H1 (cell line): Measurements from ENCODE around the gene RNF43.

ENCODE experiments used
- CTBP2 ChIP-seq: IDR thresholded peaks from 2 replicates; pipeline ENCODE4 v1.7.0; 2011; ENCODE audit warnings: borderline replicate concordance, mild to moderate bottlenecking, moderate library complexity, mixed read lengths, low read length; ENCODE audit not compliant: insufficient read depth, insufficient read length
- JUND ChIP-seq: IDR thresholded peaks from 2 replicates; pipeline ENCODE4 v1.6.1; 2011; ENCODE audit warnings: mild to moderate bottlenecking, improper control_type of control experiment, low read length
- TF ChIP-seq, protein P1 (sequence below), 3 experiments: IDR thresholded peaks; 1 replicate in 2 of 3; 2 replicates in 1 of 3; pipeline versions ENCODE4 v1.5.1 to v1.6.1; 2011; ENCODE audit warnings: low read length in 3 of 3, mild to moderate bottlenecking in 3 of 3, inconsistent platforms in 2 of 3, low read depth in 1 of 3, moderate library complexity in 1 of 3; ENCODE audit not compliant: insufficient read depth in 1 of 3; ENCODE audit errors: control extremely low read depth in 1 of 3

DNA sequence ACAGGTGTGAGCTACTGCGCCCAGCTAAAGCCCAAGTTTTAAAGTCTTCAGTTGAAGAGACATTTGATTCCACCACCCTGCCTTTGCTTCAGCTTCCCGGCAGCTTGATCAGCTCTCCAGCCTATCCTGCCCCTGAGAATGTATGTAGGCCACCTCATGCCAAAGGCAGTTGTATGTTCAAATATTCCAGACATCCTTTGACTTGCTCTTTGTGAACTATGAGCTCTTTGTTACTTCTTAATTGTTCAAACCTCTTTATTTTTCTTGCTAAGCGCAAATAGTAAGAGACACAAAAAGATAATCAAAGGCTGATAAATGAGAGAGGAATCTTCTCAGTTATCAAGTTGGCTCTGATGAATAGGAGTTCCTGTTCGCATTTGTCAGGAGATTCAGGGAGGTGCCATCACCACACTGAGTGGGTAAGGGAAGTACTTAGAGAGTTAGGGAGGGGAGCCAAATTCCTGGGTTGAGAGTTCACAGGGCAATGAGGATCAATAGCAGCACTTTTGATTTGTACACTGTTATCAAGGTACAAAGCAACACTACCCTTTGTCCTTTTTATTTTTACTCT, 33.4 kb downstream of the RNF43 start:
- TF ChIP-seq JUND (no peak), CTBP2 (no peak)
- TF ChIP-seq, protein P1, sequence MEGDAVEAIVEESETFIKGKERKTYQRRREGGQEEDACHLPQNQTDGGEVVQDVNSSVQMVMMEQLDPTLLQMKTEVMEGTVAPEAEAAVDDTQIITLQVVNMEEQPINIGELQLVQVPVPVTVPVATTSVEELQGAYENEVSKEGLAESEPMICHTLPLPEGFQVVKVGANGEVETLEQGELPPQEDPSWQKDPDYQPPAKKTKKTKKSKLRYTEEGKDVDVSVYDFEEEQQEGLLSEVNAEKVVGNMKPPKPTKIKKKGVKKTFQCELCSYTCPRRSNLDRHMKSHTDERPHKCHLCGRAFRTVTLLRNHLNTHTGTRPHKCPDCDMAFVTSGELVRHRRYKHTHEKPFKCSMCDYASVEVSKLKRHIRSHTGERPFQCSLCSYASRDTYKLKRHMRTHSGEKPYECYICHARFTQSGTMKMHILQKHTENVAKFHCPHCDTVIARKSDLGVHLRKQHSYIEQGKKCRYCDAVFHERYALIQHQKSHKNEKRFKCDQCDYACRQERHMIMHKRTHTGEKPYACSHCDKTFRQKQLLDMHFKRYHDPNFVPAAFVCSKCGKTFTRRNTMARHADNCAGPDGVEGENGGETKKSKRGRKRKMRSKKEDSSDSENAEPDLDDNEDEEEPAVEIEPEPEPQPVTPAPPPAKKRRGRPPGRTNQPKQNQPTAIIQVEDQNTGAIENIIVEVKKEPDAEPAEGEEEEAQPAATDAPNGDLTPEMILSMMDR (IDR thresholded peaks at IDR 0.05; ENCODE audit: control extremely low read depth in 1 of 3, insufficient read depth in 1 of 3, low read depth in 1 of 3, low read length in 3 of 3), result no peak
